Ammon's horn (tissue), 1 donor: ENCODE results near the gene PLXNA1.

Experiments
- DNase-seq: peaks from one replicate; pipeline ENCODE4 v3.0.0-alpha.2; 2016; ENCODE audit warnings: low spot score

Gene PLXNA1

GRCh38 chr3:126988451-126989021, 5.6 kb downstream of the PLXNA1 start:
- DNase-seq, result no peak

- DNase-seq, result no peak
Observed at GRCh38 chr3:126989316-126990023, 6.6 kb downstream of the PLXNA1 start.

- no peak for DNase-seq
Observed at GRCh38 chr3:126990024-126990700, 7.2 kb downstream of the PLXNA1 start.

- DNase-seq, result no peak
Observed at GRCh38 chr3:126990890-126991289, 8.0 kb downstream of the PLXNA1 start.

GRCh38 chr3:126991366-126992200, 8.7 kb downstream of the PLXNA1 start:
- DNase-seq, result no peak

- DNase-seq, result no peak
Observed at GRCh38 chr3:126992216-126992615, 9.3 kb downstream of the PLXNA1 start.

- no peak for DNase-seq
Observed at GRCh38 chr3:126992776-126993175, 9.9 kb downstream of the PLXNA1 start.

GRCh38 chr3:126993436-126993835, 10.5 kb downstream of the PLXNA1 start:
- no peak for DNase-seq

- no peak for DNase-seq
Observed at GRCh38 chr3:126994661-126995245, 11.8 kb downstream of the PLXNA1 start.

- DNase-seq, result no peak
Observed at GRCh38 chr3:126995254-126995780, 12.4 kb downstream of the PLXNA1 start.

GRCh38 chr3:126995926-126996512, 13.1 kb downstream of the PLXNA1 start:
- DNase-seq, result no peak

- DNase-seq, result no peak
Observed at GRCh38 chr3:126996905-126997304, 14.0 kb downstream of the PLXNA1 start.

GRCh38 chr3:126997455-126998038, 14.6 kb downstream of the PLXNA1 start:
- no peak for DNase-seq

- no peak for DNase-seq
Observed at GRCh38 chr3:126998320-126998719, 15.4 kb downstream of the PLXNA1 start.

- no peak for DNase-seq
Observed at GRCh38 chr3:126998728-126999127, 15.8 kb downstream of the PLXNA1 start.

- peak; percentile 84 for DNase-seq
Observed at GRCh38 chr3:126999383-126999782, 16.5 kb downstream of the PLXNA1 start.

- DNase-seq, result no peak
Observed at GRCh38 chr3:127000119-127000518, 17.2 kb downstream of the PLXNA1 start.

- DNase-seq, result no peak
Observed at GRCh38 chr3:127000761-127001160, 17.8 kb downstream of the PLXNA1 start.

GRCh38 chr3:127001486-127002194, 18.7 kb downstream of the PLXNA1 start:
- DNase-seq, result no peak
